GM19351 (cell line): Measurements from ENCODE around the gene MYLK.

ENCODE experiments used
- ATAC-seq: cut with Tn5 transposase; IDR thresholded peaks from one replicate; pipeline ENCODE4 v1.9.1; 2021; ENCODE audit warnings: mild to moderate bottlenecking, moderate library complexity; ENCODE audit not compliant: unreplicated experiment

The MYLK gene

GRCh38 chr3:123832692-123833397, 51.3 kb downstream of the MYLK start:
- ATAC-seq = no peak

DNA sequence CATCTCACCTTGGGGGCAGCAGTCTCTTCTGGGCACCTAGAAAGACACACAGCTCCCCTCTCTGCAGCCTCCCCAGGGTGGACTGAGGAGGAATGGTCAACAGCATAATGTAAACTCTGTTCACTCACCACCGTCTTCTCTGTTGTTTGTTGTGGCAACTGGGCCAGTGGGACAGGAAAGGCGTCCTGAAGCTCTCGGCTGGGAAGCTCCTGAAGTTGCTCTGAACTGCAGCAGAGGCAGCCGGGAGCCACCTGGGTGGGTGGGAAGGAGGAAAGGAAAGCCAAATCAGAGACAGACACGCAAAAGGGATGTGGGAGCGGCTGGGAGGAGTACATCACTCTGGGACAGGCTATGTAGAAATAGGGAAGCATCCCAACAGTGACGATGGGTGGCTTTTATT, 52.7 kb downstream of the MYLK start:
- no peak for ATAC-seq

- ATAC-seq = no peak
Observed at GRCh38 chr3:123821920-123822319, 62.2 kb downstream of the MYLK start.

- no peak for ATAC-seq
Observed at GRCh38 chr3:123819949-123820348, 64.2 kb downstream of the MYLK start.

DNA sequence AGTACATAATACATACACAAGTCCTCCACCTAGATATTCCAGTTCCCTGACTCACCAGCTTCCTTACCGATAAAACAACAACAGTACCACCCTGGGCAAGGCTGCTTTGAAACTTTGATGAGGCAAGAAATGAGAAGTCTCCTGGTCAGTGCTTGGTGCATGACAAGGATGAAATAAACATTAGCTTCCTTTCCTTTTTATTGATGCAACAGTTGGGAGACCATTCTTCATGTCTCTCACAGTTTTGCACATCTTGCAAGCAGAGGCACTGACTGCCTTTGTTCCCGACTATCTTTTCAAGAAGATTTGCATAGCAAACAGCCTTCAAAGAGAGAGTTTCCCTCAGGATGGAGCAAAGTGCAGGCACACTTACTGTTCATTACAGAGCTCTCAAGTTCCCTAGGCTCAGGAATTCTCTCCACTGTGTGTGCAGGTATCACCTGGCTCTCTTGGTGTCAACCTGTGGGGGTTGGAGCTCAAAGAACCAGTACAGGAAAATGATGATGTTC, 65.2 kb downstream of the MYLK start:
- no peak for ATAC-seq

DNA sequence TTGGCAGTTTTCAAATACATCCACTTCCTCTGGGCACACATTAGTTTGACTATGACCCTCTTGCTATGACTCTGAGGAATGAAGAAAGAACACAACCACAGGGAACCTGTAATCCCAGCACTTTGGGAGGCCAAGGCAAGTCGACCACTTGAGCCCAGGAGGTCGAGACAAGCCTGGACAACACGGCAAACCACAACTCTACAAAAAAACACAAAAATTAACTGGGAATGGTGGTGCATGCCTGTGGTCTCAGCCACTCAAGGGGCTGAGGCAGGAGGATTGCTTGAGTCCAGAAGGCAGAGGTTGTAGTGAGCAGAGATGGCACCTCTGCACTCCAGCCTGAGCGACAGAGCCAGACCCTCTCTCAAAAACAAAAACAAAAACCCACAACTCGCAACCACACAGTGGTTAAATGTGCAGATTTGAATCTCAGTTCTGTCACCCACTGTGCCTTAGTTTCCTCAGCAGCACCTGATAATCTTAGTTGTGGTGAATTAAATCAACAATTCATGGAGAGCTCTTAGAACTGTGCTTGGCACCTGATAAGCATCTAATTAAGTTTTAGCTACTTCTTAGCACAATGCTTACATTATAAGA, 65.7 kb downstream of the MYLK start:
- ATAC-seq = no peak

- ATAC-seq = no peak
Observed at GRCh38 chr3:123817413-123817812, 66.7 kb downstream of the MYLK start.

DNA sequence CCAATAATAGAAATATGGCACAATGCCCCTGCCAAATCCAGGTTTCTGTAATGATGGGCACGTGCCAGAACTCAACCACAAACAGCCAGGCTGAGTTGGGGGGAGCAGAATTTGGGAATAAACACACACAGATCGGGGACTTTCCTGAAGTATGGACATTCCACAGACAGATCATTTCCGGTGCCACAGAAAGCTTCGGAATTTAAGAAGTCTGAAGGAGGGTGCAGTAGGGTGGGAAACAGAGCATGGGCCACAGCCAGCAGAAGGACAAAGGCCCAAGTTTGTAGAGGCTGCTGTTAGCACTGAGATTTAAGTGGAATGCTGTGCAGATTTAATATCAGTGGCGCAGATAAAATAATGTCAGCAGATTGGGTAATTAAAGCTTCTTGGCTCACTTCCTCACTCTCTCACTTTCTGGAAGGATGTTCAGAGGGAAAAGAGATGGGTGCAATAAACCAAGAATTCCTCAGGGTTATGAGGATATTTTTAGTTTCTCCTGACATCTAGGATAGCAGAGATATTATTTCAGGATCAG, 67.4 kb downstream of the MYLK start:
- ATAC-seq = no peak

- ATAC-seq = no peak
Observed at GRCh38 chr3:123815981-123816380, 68.2 kb downstream of the MYLK start.

- ATAC-seq = no peak
Observed at GRCh38 chr3:123813876-123814275, 70.3 kb downstream of the MYLK start.

- no peak for ATAC-seq
Observed at GRCh38 chr3:123809597-123809996, 74.5 kb downstream of the MYLK start.

DNA sequence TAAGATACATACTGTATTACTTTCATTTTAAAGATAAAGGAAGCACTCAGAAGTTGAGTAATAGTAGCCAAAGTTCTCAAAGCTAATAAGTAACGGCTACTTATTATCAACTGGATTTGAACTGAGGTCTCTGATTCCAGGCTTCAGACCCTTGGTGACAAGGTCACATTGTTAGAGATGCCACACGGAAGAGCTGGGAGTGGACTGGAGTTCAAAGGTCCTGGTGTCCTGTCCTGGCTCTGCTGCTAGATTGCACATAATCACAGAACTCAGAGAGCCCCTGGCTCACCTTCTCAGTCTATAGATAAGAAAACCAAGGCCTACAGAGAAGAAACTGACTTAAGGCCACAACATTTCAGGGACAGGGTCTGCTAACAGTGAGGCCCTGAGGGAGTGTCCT, 75.3 kb downstream of the MYLK start:
- ATAC-seq = no peak

GRCh38 chr3:123807820-123808219, 76.3 kb downstream of the MYLK start:
- no peak for ATAC-seq

DNA sequence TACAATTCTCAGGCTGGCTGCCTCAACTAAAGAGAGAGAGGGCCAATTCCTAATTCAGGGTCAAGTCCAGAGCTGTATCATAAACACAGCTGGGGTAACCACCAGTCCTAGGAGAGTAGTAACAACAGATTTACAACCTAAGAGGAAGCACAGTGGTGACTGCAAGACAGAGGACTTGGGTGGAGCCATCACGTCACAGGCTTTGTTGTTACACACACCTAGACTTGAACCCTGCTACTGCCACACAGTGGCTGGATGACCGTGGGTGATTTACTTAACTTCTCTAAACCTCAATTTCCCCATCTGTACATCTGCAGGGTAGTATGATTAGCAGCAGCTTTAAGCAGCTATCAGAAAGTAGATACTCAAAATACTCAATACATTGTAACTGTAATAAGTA, 78.6 kb downstream of the MYLK start:
- ATAC-seq = no peak

GRCh38 chr3:123805101-123805500, 79.0 kb downstream of the MYLK start:
- ATAC-seq = no peak

GRCh38 chr3:123804676-123805075, 79.5 kb downstream of the MYLK start:
- ATAC-seq = no peak

DNA sequence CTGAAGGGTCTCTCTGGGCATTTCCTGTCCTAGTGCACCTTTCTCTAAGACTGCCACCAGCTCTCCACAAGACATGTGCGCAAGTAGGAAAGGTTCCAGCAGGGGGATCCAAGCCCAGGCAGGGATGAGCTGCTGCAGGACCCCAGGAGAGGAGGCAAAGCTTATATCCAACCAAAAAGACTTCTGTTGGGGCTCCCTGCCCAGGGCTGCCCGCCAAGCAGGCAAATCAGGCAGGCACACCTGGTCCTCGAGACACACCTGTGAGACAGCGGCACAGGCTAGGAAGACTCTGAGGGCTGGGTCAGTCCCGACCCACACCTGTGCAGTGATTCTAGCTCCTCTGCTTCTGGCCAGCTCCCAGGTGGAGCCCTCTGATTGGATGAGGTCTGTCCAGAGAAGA, 80.6 kb downstream of the MYLK start:
- ATAC-seq = no peak

DNA sequence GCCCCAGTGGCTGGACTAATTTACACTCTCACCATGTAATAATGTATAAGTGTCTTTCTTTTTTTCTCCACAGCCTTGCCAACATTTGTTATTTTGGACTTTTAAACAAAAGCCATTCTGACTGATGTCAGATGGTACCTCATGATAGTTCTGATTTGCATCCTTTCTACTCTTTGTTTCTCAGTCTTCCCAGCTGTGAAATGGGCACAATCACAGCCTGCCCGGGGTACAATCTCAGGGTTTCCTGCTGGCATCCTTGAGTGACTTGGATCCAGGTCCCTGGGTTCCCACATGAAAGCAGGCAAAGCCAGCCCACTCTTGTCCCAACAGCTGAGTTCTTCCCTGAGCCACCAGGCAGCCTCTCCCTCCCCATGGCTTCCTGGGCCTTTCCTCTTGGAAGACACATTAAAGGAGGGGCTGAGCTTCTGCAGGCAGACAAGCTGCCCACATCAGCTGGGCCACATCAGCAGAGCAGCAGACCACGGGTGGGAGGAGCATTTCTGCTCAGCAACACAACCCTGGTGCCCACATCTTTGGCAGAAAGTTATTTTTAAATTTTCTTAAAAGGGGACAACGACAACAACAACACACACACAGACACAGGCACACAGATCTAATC, 82.0 kb downstream of the MYLK start:
- ATAC-seq = no peak

- no peak for ATAC-seq
Observed at GRCh38 chr3:123801474-123801873, 82.7 kb downstream of the MYLK start.

GRCh38 chr3:123800362-123800682, 83.8 kb downstream of the MYLK start:
- no peak for ATAC-seq

DNA sequence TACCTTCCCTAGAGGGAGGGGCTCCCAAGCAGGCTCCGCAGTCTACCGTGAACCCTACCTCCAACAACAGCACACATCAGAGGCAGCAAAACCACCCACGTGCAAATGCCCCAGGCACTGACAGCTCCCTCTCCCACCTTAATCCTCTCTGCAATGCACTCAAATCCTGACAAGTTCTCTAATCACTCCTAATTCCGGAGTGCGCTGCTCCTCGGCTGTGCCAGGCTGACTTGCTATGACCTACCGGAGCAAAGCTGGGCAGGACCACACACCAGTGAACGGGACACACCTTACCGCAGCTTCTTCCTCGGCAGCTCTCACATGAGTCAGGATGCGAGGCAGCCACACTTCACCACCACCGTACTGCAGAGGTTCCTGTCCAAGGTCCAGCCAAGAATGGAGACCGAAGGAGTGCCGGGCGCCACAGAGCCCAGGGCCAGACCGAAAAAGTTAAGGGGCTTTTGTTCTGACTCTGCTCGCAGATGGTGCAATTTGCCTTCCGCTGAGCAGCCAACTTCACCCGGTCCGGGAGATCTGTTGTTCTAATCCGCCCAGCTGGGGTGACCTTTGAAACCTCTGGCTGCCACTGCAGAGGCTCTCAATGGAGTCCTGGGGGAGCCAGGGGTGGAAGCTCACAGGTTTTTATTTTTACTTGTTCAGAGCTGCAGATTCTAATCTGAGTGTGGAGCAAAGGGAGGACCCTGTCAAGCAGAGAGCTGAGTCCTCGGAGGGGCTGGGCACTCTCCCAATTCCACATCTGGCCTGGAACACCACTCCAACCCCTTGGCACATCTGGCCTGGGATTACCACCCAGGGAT, 84.4 kb downstream of the MYLK start:
- no peak for ATAC-seq
